Sigmoid colon (tissue), 7 donors: ENCODE results near the gene VRK1. TPM values are rescaled to one million over a fixed set of nuclear protein-coding genes. Genes with fewer than 3 reads are reported as not detected.

ENCODE experiments used
- DNase-seq: peaks from one replicate; pipeline ENCODE4 v3.0.0-alpha.2; 2019
- H3K27ac ChIP-seq, 4 donors: fragments of 200-600 bp; sonication (generic); one replicate each; pipeline ENCODE4 v1.5.1; 2016 to 2019; ENCODE audit warnings: mild to moderate bottlenecking in 1 of 4
- H3K27me3 ChIP-seq, 3 donors: fragments of 200-600 bp; sonication (generic); one replicate each; pipeline ENCODE4 v1.5.1; 2019; ENCODE audit warnings: mild to moderate bottlenecking in 1 of 3
- H3K36me3 ChIP-seq, 4 donors: fragments of 200-600 bp; sonication (generic); one replicate each; pipeline ENCODE4 v1.5.1; 2016 to 2019
- H3K4me1 ChIP-seq, 4 donors: fragments of 200-600 bp; sonication (generic); one replicate each; pipeline ENCODE4 v1.5.1; 2017 to 2019
- H3K4me3 ChIP-seq, 4 donors: fragments of 200-600 bp; sonication (generic); one replicate each; pipeline ENCODE4 v1.5.1; 2017 to 2019; ENCODE audit warnings: mild to moderate bottlenecking in 2 of 4, moderate library complexity in 1 of 4
- H3K9me3 ChIP-seq, 4 donors: fragments of 200-600 bp in 3 of 4; sonication (generic) in 3 of 4; one replicate each; pipeline versions ENCODE4 v1.5.1 to v1.6.1; 2013 to 2019
- EP300 ChIP-seq, 4 donors: sonication (generic); formaldehyde crosslinking; IDR thresholded peaks; one replicate each; pipeline ENCODE4 v1.6.1; 2017; ENCODE audit warnings: antibody characterized with exemption in 4 of 4
- POLR2A ChIP-seq, 2 donors: fragments of 450-650 bp; IDR thresholded peaks; one replicate each; pipeline ENCODE4 v1.6.1; 2016; ENCODE audit warnings: antibody characterized with exemption in 2 of 2, mild to moderate bottlenecking in 2 of 2, moderate library complexity in 2 of 2
- POLR2AphosphoS5 ChIP-seq, 4 donors: sonication (generic); formaldehyde crosslinking; IDR thresholded peaks; one replicate each; pipeline ENCODE4 v1.6.1; 2017; ENCODE audit warnings: antibody characterized with exemption in 4 of 4
- WGBS, 2 donors: extraction: QIAGEN DNeasy Blood & Tissue Kit; methylation state at CpG; one replicate each; pipeline ENCODE4 v1.1.7; 2013; 5-methylcytosine and 5-hydroxymethylcytosine counted together
- intact Hi-C: fragments of 100-400 bp; cut with DNase I; formaldehyde crosslinking; loops from one replicate; pipeline ENCODE4 v1.15.1; 2023
- polyA plus RNA-seq, 3 donors: library from polyadenylated mRNA; stranded (reverse); fragments of 200-250 nt; gene quantifications; one replicate each; pipeline ENCODE4 v1.2.3, GENCODE V29; 2013
- total RNA-seq, 4 donors: library from RNA; depleted of rRNA; stranded (reverse); fragments of >200 nt; gene quantifications; one replicate each; pipeline ENCODE4 v1.1.0, GENCODE V29; 2016
- TF ChIP-seq, protein P1 (sequence below), 4 experiments: fragments of 450-650 bp in 3 of 4; fragments of 200-600 bp in 1 of 4; IDR thresholded peaks; one replicate each; pipeline ENCODE4 v1.5.1; 2016 to 2019; ENCODE audit warnings: antibody characterized with exemption in 4 of 4, mild to moderate bottlenecking in 3 of 4, moderate library complexity in 2 of 4
- donor health status: healthy with polysubstance abuse.
- donor health status: Bipolar disorder and iron deficiency.
- donor health status: healthy.

The VRK1 gene
- total and polyA plus RNA-seq, 7 donors = 7.8 to 25.7 (median 17.9) TPM

DNA sequence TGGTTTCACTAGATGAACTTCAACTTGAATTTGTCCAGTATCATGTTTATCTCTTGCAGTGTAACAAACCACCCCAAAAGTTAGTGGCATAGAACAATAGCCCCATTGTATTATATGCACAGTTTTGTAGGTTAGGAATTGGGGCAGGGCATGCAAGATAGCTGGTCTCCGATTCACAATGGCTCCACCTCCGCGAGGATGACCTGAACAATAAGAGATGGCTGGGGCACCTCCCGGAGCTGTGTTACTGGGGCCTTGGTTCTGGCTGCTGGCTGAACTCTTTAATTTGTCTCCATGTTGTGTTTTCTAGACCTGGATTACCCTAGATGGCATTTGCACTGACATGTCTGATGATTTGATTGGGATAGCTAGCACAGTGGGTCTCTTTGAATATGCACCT, 20.4 kb upstream of the VRK1 start:
- DNase-seq = no peak
- Histone ChIP-seq H3K9me3 (no peaks in the 10 kb centered on the region), H3K4me3 (no peak overlapping the region), H3K27me3 (no peaks in the 10 kb centered on the region), H3K36me3 (no peaks in the 10 kb centered on the region), H3K27ac (no peak overlapping the region), H3K4me1 (no peaks in the 10 kb centered on the region)
- 67 to 87% methylated on average over 4 of the region's 4 CpGs for WGBS, 2 donors
- intact Hi-C loops = no loop called here
- TF ChIP-seq, protein P1, sequence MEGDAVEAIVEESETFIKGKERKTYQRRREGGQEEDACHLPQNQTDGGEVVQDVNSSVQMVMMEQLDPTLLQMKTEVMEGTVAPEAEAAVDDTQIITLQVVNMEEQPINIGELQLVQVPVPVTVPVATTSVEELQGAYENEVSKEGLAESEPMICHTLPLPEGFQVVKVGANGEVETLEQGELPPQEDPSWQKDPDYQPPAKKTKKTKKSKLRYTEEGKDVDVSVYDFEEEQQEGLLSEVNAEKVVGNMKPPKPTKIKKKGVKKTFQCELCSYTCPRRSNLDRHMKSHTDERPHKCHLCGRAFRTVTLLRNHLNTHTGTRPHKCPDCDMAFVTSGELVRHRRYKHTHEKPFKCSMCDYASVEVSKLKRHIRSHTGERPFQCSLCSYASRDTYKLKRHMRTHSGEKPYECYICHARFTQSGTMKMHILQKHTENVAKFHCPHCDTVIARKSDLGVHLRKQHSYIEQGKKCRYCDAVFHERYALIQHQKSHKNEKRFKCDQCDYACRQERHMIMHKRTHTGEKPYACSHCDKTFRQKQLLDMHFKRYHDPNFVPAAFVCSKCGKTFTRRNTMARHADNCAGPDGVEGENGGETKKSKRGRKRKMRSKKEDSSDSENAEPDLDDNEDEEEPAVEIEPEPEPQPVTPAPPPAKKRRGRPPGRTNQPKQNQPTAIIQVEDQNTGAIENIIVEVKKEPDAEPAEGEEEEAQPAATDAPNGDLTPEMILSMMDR (IDR thresholded peaks at IDR 0.05) = no peak
- TF ChIP-seq POLR2AphosphoS5 (IDR thresholded peaks at IDR 0.05) (no peak), POLR2A (IDR thresholded peaks at IDR 0.05) (no peak)

DNA sequence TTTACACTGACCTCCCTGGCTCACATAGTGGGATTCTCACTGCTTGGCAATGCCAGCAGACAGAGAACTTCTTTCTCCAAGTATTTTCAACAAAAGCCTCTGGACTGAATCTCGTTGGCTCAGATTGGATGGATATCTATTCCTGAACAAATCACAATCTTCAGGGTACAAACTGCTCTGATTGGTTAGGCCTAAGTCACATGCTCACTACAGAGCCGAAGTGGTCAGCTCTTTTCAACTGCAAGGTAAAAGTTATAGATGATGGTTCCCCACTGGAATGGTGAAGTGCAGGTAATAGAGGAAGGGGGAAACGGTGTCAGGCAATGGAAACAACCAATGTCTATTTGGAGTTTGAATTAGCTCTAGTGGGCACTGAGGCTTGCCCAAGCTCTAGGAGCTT, 16.7 kb upstream of the VRK1 start:
- intact Hi-C loops = no loop called here
- Histone ChIP-seq H3K27ac (no peak overlapping the region), H3K4me3 (no peak overlapping the region), H3K4me1 (no peaks in the 10 kb centered on the region), H3K36me3 (no peaks in the 10 kb centered on the region), H3K9me3 (no peaks in the 10 kb centered on the region), H3K27me3 (no peaks in the 10 kb centered on the region)
- no peak for TF ChIP-seq POLR2A (IDR thresholded peaks at IDR 0.05)
- no peak for TF ChIP-seq POLR2AphosphoS5 (IDR thresholded peaks at IDR 0.05)
- TF ChIP-seq, protein P1 (IDR thresholded peaks at IDR 0.05) = no peak
- no peak for TF ChIP-seq EP300 (IDR thresholded peaks at IDR 0.05)
- WGBS, 2 donors = 78 to 85% methylated on average over 3 of the region's 3 CpGs
- no peak for DNase-seq

DNA sequence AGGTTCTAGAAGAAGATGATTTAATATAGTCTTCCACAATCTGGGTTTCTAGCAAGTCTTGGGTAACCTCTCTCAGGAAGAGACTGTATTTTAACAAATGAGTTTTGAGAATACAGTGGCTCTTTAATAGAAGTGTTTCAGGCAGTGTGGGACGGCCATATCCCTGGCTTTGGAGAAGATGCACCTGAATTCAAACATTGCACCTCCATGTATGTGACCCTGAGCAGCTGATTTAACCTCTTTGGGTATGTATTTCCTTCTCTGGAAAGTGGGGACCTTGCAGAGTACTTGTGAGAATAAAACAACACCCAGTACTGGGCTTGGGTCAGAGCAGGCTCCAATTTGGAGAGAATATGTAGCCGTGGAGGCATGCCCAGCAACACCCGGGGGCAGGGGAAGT, 15.8 kb upstream of the VRK1 start:
- 76 to 77% methylated on average over 3 of the region's 3 CpGs for WGBS, 2 donors
- Histone ChIP-seq H3K9me3 (no peaks in the 10 kb centered on the region), H3K36me3 (no peaks in the 10 kb centered on the region), H3K27ac (no peak overlapping the region), H3K27me3 (no peaks in the 10 kb centered on the region), H3K4me1 (no peaks in the 10 kb centered on the region), H3K4me3 (no peak overlapping the region)
- intact Hi-C loops = no loop called here
- no peak for DNase-seq
- TF ChIP-seq EP300 (IDR thresholded peaks at IDR 0.05) (no peak), POLR2AphosphoS5 (IDR thresholded peaks at IDR 0.05) (no peak), POLR2A (IDR thresholded peaks at IDR 0.05) (no peak)
- TF ChIP-seq, protein P1 (IDR thresholded peaks at IDR 0.05) = no peak

DNA sequence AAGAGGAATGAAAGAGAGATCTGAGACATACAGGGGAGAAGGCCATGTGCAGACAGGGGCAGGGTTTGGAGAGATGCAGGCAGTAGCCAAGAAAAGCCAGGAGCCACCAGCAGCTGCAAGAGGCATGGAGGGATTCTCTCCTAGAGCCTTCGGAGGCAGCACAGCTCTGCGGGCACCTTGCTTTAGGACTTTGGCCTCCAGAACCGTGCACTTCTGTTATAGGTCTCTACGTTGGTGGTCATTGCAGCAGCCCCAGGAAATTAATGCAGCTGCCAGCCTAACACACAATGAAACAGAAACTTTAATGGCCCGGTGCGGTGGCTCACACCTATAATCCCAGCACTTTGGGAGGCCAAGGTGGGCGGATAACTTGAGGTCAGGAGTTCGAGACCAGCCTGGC, 14.7 kb upstream of the VRK1 start:
- TF ChIP-seq POLR2AphosphoS5 (IDR thresholded peaks at IDR 0.05) = no peak
- no peak for TF ChIP-seq POLR2A (IDR thresholded peaks at IDR 0.05)
- TF ChIP-seq EP300 (IDR thresholded peaks at IDR 0.05) = no peak
- TF ChIP-seq, protein P1 (IDR thresholded peaks at IDR 0.05) = no peak
- Histone ChIP-seq H3K9me3 (no peaks in the 10 kb centered on the region), H3K4me3 (no peak overlapping the region), H3K27me3 (no peaks in the 10 kb centered on the region), H3K27ac (no peak overlapping the region), H3K36me3 (no peaks in the 10 kb centered on the region), H3K4me1 (no peaks in the 10 kb centered on the region)
- no peak for DNase-seq
- intact Hi-C loops = no loop called here
- WGBS, 2 donors = 80 to 86% methylated on average over 8 of the region's 8 CpGs
